Neural progenitor cell (in vitro differentiated cells): ENCODE results near the gene PTOV1. TPM values are rescaled to one million over a fixed set of nuclear protein-coding genes. Genes with fewer than 3 reads are reported as not detected.

Source experiments
- DNase-seq: peaks from one replicate; pipeline ENCODE4 v3.0.0-alpha.2; 2016; ENCODE audit warnings: low spot score
- H2AFZ ChIP-seq: fragments of 200-600 bp; sonication (generic); replicated peaks from 2 replicates; pipeline ENCODE4 v1.6.1; 2016; ENCODE audit warnings: antibody characterized with exemption
- H3F3A ChIP-seq: fragments of 200-600 bp; sonication (generic); 2 replicates; pipeline ENCODE4 v1.6.1; 2016; ENCODE audit warnings: antibody characterized with exemption, low read depth
- H3K27ac ChIP-seq: fragments of 200-600 bp; sonication (generic); 2 replicates; pipeline ENCODE4 v1.5.1; 2016; ENCODE audit warnings: mild to moderate bottlenecking
- H3K27me3 ChIP-seq: fragments of 200-600 bp; sonication (generic); 2 replicates; pipeline ENCODE4 v1.6.1; 2016; ENCODE audit warnings: mild to moderate bottlenecking, moderate library complexity
- H3K36me3 ChIP-seq: fragments of 200-600 bp; sonication (generic); 2 replicates; pipeline ENCODE4 v1.5.1; 2016
- H3K4me1 ChIP-seq: fragments of 200-600 bp; sonication (generic); 2 replicates; pipeline ENCODE4 v1.6.1; 2016; ENCODE audit warnings: mixed run types
- H3K4me2 ChIP-seq: fragments of 200-600 bp; sonication (generic); 2 replicates; pipeline ENCODE4 v1.6.1; 2016
- H3K4me3 ChIP-seq: fragments of 200-600 bp; sonication (generic); 2 replicates; pipeline ENCODE4 v1.5.1; 2016
- H3K79me2 ChIP-seq: fragments of 200-600 bp; sonication (generic); 2 replicates; pipeline ENCODE4 v1.6.1; 2016; ENCODE audit warnings: low read depth
- H3K9ac ChIP-seq: fragments of 200-600 bp; sonication (generic); 2 replicates; pipeline ENCODE4 v1.6.1; 2016
- H3K9me3 ChIP-seq: fragments of 200-600 bp; sonication (generic); 2 replicates; pipeline ENCODE4 v1.5.1; 2016; ENCODE audit warnings: low read depth
- H4K20me1 ChIP-seq: fragments of 200-600 bp; sonication (generic); 2 replicates; pipeline ENCODE4 v1.6.1; 2016; ENCODE audit warnings: low read depth
- H3K27ac Mint-ChIP-seq: 3 replicates; pipeline ENCODE4 v1.8.0; 2021; ENCODE audit warnings: mixed read lengths
- H3K27me3 Mint-ChIP-seq: 2 replicates; pipeline ENCODE4 v1.8.0; 2022; ENCODE audit warnings: low read depth, mild to moderate bottlenecking, inconsistent platforms, moderate library complexity, mixed read lengths; ENCODE audit not compliant: insufficient read depth
- H3K36me3 Mint-ChIP-seq: 3 replicates; pipeline ENCODE4 v1.8.0; 2021; ENCODE audit warnings: mixed read lengths
- H3K4me1 Mint-ChIP-seq: 3 replicates; pipeline ENCODE4 v1.8.0; 2021; ENCODE audit warnings: mixed read lengths
- H3K4me3 Mint-ChIP-seq: 3 replicates; pipeline ENCODE4 v1.8.0; 2021; ENCODE audit warnings: mild to moderate bottlenecking, moderate library complexity, mixed read lengths
- H3K9me3 Mint-ChIP-seq: 3 replicates; pipeline ENCODE4 v1.8.0; 2020; ENCODE audit warnings: mixed read lengths
- EZH2 ChIP-seq: fragments of 200-600 bp; sonication (generic); IDR thresholded peaks from 2 replicates; pipeline ENCODE4 v1.6.1; 2017; ENCODE audit warnings: antibody characterized with exemption, mild to moderate bottlenecking, moderate library complexity
- EZH2phosphoT487 ChIP-seq: fragments of 200-600 bp; sonication (generic); IDR thresholded peaks from 2 replicates; pipeline ENCODE4 v1.6.1; 2017; ENCODE audit warnings: antibody characterized with exemption
- total RNA-seq: library from RNA; depleted of rRNA; stranded (reverse); fragments of >200 nt; gene quantifications from 2 replicates; pipeline ENCODE4 v1.2.3, GENCODE V29; 2015; ENCODE audit warnings: low replicate concordance
- TF ChIP-seq, protein P1 (sequence below): fragments of 200-600 bp; sonication (generic); IDR thresholded peaks from 2 replicates; pipeline ENCODE4 v1.5.1; 2017; ENCODE audit warnings: antibody characterized with exemption, mild to moderate bottlenecking

PTOV1 gene
- total RNA-seq, 1 donor from 2014 or later = 63.5 TPM

DNA sequence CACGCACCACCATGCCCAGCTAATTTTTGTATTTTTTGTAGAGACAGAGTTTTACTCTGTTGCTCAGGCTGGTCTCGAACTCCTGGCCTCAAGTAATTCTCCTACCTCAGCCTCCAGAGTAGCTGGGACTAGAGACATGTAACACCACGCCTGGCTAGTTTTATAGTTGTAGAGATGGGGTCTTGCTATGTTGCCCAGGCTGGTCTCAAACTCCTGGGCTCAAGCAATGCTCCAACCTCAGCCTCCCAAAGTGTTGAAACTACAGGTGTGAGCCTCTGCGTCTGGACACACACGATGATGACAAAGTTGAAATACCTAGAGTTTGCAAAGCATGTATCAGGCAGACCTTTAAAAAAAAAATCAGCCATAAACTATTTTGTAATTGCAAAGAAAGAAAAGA, 4.6 kb upstream of the PTOV1 start:
- H3K9me3 Mint-ChIP-seq = peaks cover 15% of the 10 kb centered on the region
- DNase-seq = no peak
- no peak overlapping the region for H3K4me3 ChIP-seq
- no peak overlapping the region for H3K4me2 ChIP-seq
- peaks cover 22% of the 10 kb centered on the region for H3K79me2 ChIP-seq
- H4K20me1 ChIP-seq = peaks cover under 1% of the 10 kb centered on the region
- H3K27ac ChIP-seq = no peak overlapping the region
- H3K9ac ChIP-seq = no peak overlapping the region
- H3K27me3 Mint-ChIP-seq = peaks cover 6% of the 10 kb centered on the region
- H3K4me1 Mint-ChIP-seq = peaks cover 5% of the 10 kb centered on the region
- peaks cover 27% of the 10 kb centered on the region for H3K36me3 Mint-ChIP-seq
- no peaks in the 10 kb centered on the region for H3K27me3 ChIP-seq
- no peaks in the 10 kb centered on the region for H3K9me3 ChIP-seq
- no peak overlapping the region for H3K27ac Mint-ChIP-seq
- peaks cover 35% of the 10 kb centered on the region for H3F3A ChIP-seq
- no peak for TF ChIP-seq EZH2
- TF ChIP-seq EZH2phosphoT487 = no peak
- TF ChIP-seq, protein P1, sequence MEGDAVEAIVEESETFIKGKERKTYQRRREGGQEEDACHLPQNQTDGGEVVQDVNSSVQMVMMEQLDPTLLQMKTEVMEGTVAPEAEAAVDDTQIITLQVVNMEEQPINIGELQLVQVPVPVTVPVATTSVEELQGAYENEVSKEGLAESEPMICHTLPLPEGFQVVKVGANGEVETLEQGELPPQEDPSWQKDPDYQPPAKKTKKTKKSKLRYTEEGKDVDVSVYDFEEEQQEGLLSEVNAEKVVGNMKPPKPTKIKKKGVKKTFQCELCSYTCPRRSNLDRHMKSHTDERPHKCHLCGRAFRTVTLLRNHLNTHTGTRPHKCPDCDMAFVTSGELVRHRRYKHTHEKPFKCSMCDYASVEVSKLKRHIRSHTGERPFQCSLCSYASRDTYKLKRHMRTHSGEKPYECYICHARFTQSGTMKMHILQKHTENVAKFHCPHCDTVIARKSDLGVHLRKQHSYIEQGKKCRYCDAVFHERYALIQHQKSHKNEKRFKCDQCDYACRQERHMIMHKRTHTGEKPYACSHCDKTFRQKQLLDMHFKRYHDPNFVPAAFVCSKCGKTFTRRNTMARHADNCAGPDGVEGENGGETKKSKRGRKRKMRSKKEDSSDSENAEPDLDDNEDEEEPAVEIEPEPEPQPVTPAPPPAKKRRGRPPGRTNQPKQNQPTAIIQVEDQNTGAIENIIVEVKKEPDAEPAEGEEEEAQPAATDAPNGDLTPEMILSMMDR = no peak
- no peaks in the 10 kb centered on the region for H3K36me3 ChIP-seq
- H2AFZ ChIP-seq = no peak overlapping the region
- H3K4me3 Mint-ChIP-seq = peak overlapping the region; percentile 60
- no peaks in the 10 kb centered on the region for H3K4me1 ChIP-seq

DNA sequence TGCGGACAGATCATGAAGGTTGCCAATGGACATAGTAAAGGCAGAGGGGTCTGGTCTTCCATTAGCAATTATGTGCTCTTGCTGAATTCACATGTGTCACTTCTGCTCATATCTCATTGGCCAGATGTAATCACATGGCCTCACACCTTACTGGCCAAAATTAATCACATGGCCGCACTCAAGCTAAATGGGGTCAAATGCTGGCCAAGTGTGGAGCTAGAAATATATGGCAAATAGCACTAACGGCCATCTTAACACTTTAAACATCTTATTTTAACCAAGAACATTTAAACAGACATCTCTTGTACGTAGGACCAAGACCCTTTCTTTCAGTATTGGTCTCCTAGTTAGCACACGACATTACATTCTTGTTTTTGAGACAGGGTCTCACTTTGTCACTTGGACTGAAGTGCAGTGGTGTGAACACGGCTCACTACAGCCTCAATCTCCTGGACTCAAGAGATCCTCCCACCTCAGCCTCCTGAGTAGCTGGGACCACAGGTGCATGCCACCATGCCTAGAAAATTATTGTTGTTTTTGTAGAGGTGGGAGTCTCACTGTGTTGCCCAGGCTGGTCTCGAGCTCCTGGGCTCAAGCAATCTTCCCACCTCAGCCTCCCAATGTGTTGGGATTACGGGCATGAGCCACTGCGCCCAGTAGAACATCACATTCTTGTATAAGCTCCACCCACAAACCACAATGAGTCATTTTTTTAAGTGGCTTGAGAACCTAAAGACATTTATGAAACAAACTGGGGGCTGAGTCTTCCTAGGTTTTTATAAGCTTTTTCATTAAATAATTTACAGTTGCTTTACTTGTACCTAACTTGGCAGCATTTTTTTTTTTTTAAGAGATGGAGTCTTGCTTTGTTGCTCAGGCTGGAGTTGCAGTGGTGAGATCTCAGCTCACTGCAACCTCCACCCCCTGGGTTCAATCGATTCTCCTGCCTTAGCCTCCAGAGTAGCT, 2.9 kb upstream of the PTOV1 start:
- H3K27me3 ChIP-seq = no peaks in the 10 kb centered on the region
- peaks cover 28% of the 10 kb centered on the region for H3K36me3 Mint-ChIP-seq
- no peak overlapping the region for H3K4me2 ChIP-seq
- no peak overlapping the region for H3K4me3 ChIP-seq
- H3K27ac Mint-ChIP-seq = no peak overlapping the region
- no peaks in the 10 kb centered on the region for H3K9me3 ChIP-seq
- TF ChIP-seq EZH2phosphoT487 (no peak), EZH2 (no peak)
- TF ChIP-seq, protein P1 = no peak
- peaks cover 42% of the 10 kb centered on the region for H3F3A ChIP-seq
- peaks cover 17% of the 10 kb centered on the region for H4K20me1 ChIP-seq
- H3K79me2 ChIP-seq = peaks cover 38% of the 10 kb centered on the region
- no peak overlapping the region for H2AFZ ChIP-seq
- H3K9me3 Mint-ChIP-seq = peaks cover 15% of the 10 kb centered on the region
- H3K9ac ChIP-seq = no peak overlapping the region
- no peaks in the 10 kb centered on the region for H3K36me3 ChIP-seq
- no peak overlapping the region for H3K27ac ChIP-seq
- no peak for DNase-seq
- peaks cover 14% of the 10 kb centered on the region for H3K27me3 Mint-ChIP-seq
- H3K4me1 Mint-ChIP-seq = peaks cover 16% of the 10 kb centered on the region
- no peak overlapping the region for H3K4me3 Mint-ChIP-seq
- peaks cover 10% of the 10 kb centered on the region for H3K4me1 ChIP-seq

DNA sequence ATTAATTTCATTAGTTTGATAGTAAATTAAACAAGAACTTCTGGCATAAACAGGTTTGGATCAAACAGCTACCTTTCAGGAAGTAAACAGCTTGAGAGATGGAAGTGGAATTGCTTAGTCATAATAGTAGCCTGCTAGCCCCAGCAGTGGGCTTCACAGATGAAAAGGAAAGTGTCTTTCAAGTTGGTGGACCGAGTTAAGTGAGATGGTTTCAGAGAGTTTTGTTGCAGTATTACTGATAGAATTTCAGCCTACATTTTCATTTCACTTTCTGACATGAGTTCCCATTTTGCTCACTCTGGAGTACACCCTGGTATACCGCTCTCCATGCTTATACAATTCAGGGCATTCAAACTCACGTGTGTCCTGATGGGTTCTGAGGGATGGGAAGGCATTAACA, 2.0 kb upstream of the PTOV1 start:
- H3K9ac ChIP-seq = no peak overlapping the region
- Mint-ChIP-seq H3K4me3 (peak overlapping the region; percentile 90), H3K4me1 (peaks cover 22% of the 10 kb centered on the region), H3K27ac (no peak overlapping the region), H3K27me3 (peaks cover 14% of the 10 kb centered on the region), H3K36me3 (peaks cover 28% of the 10 kb centered on the region), H3K9me3 (peaks cover 15% of the 10 kb centered on the region)
- no peaks in the 10 kb centered on the region for H3K27me3 ChIP-seq
- H3K36me3 ChIP-seq = no peaks in the 10 kb centered on the region
- peaks cover 26% of the 10 kb centered on the region for H4K20me1 ChIP-seq
- H3K27ac ChIP-seq = no peak overlapping the region
- peaks cover 12% of the 10 kb centered on the region for H3K4me1 ChIP-seq
- no peak overlapping the region for H3K4me2 ChIP-seq
- no peak for DNase-seq
- peaks cover 48% of the 10 kb centered on the region for H3K79me2 ChIP-seq
- H2AFZ ChIP-seq = no peak overlapping the region
- H3K9me3 ChIP-seq = no peaks in the 10 kb centered on the region
- TF ChIP-seq EZH2 (no peak), EZH2phosphoT487 (no peak)
- TF ChIP-seq, protein P1 = no peak
- H3F3A ChIP-seq = peaks cover 47% of the 10 kb centered on the region
- no peak overlapping the region for H3K4me3 ChIP-seq
